ENCODE measurements around the gene SPECC1L. TPM values are rescaled to one million over a fixed set of nuclear protein-coding genes. Genes with fewer than 3 reads are reported as not detected.

SPECC1L gene
- total RNA-seq, 1 experiment from 2014 or later: 35.1 TPM

GRCh38 chr22:24450610-24451009 is 180.0 kb downstream of the SPECC1L start:
- H3K9me3 ChIP-seq (ENCODE audit: low read length): peaks cover 5% of the 10 kb centered on the region
- DNase-seq: no peak
- no peaks in the 10 kb centered on the region for H4K20me1 ChIP-seq (ENCODE audit: insufficient read depth, low read depth, low read length)
- peaks cover 6% of the 10 kb centered on the region for H3K4me1 ChIP-seq (ENCODE audit: low read length)
- H3K27me3 ChIP-seq (ENCODE audit: low read length): no peaks in the 10 kb centered on the region
- no peak overlapping the region for H3K4me2 ChIP-seq (ENCODE audit: low read depth, low read length, poor library complexity, severe bottlenecking)
- H3K9ac ChIP-seq (ENCODE audit: low read length): no peak overlapping the region
- H3K36me3 ChIP-seq (ENCODE audit: insufficient read depth, low read length): peaks cover 9% of the 10 kb centered on the region; the same call in 1 of the 2 replicates
- H3K79me2 ChIP-seq (ENCODE audit: low read length): no peaks in the 10 kb centered on the region
- no peak overlapping the region for H3K27ac ChIP-seq (ENCODE audit: low read length)
- no peak overlapping the region for H3K4me3 ChIP-seq (ENCODE audit: low read length)
- H3K9me2 ChIP-seq (replicated peaks; ENCODE audit: insufficient read depth, low read length): no peaks in the 10 kb centered on the region
- no peak overlapping the region for H2AFZ ChIP-seq (ENCODE audit: low read length)

GRCh38 chr22:24451162-24451561 is 180.5 kb downstream of the SPECC1L start:
- Histone ChIP-seq H3K9me2 (replicated peaks; ENCODE audit: insufficient read depth, low read length) (no peaks in the 10 kb centered on the region), H3K27ac (ENCODE audit: low read length) (no peak overlapping the region), H3K4me1 (ENCODE audit: low read length) (peaks cover 6% of the 10 kb centered on the region), H3K36me3 (ENCODE audit: insufficient read depth, low read length) (peaks cover 9% of the 10 kb centered on the region; the same call in 1 of the 2 replicates), H3K79me2 (ENCODE audit: low read length) (no peaks in the 10 kb centered on the region), H3K4me3 (ENCODE audit: low read length) (no peak overlapping the region), H3K9me3 (ENCODE audit: low read length) (peaks cover 5% of the 10 kb centered on the region), H3K9ac (ENCODE audit: low read length) (no peak overlapping the region), H4K20me1 (ENCODE audit: insufficient read depth, low read depth, low read length) (no peaks in the 10 kb centered on the region), H3K27me3 (ENCODE audit: low read length) (no peaks in the 10 kb centered on the region), H3K4me2 (ENCODE audit: low read depth, low read length, poor library complexity, severe bottlenecking) (no peak overlapping the region), H2AFZ (ENCODE audit: low read length) (no peak overlapping the region)
- no peak for DNase-seq

GRCh38 chr22:24453853-24454252 is 183.2 kb downstream of the SPECC1L start:
- Histone ChIP-seq H3K4me2 (ENCODE audit: low read depth, low read length, poor library complexity, severe bottlenecking) (no peak overlapping the region), H3K79me2 (ENCODE audit: low read length) (no peaks in the 10 kb centered on the region), H2AFZ (ENCODE audit: low read length) (no peak overlapping the region), H3K4me3 (ENCODE audit: low read length) (no peak overlapping the region), H3K9ac (ENCODE audit: low read length) (no peak overlapping the region), H3K27me3 (ENCODE audit: low read length) (no peaks in the 10 kb centered on the region), H3K9me2 (replicated peaks; ENCODE audit: insufficient read depth, low read length) (no peaks in the 10 kb centered on the region), H3K27ac (ENCODE audit: low read length) (no peak overlapping the region), H3K4me1 (ENCODE audit: low read length) (peaks cover 6% of the 10 kb centered on the region), H3K36me3 (ENCODE audit: insufficient read depth, low read length) (peaks cover 9% of the 10 kb centered on the region; the same call in 1 of the 2 replicates), H3K9me3 (ENCODE audit: low read length) (peaks cover 5% of the 10 kb centered on the region), H4K20me1 (ENCODE audit: insufficient read depth, low read depth, low read length) (no peaks in the 10 kb centered on the region)
- no peak for DNase-seq

GRCh38 chr22:24455039-24455438 is 184.4 kb downstream of the SPECC1L start:
- no peaks in the 10 kb centered on the region for H4K20me1 ChIP-seq (ENCODE audit: insufficient read depth, low read depth, low read length)
- no peak overlapping the region for H3K9ac ChIP-seq (ENCODE audit: low read length)
- no peak overlapping the region for H3K4me3 ChIP-seq (ENCODE audit: low read length)
- H3K9me3 ChIP-seq (ENCODE audit: low read length): peaks cover 5% of the 10 kb centered on the region
- H3K27me3 ChIP-seq (ENCODE audit: low read length): no peaks in the 10 kb centered on the region
- no peak overlapping the region for H3K27ac ChIP-seq (ENCODE audit: low read length)
- peaks cover 9% of the 10 kb centered on the region; the same call in 1 of the 2 replicates for H3K36me3 ChIP-seq (ENCODE audit: insufficient read depth, low read length)
- peaks cover 11% of the 10 kb centered on the region for H3K4me1 ChIP-seq (ENCODE audit: low read length)
- H2AFZ ChIP-seq (ENCODE audit: low read length): no peak overlapping the region
- no peak overlapping the region for H3K4me2 ChIP-seq (ENCODE audit: low read depth, low read length, poor library complexity, severe bottlenecking)
- no peaks in the 10 kb centered on the region for H3K79me2 ChIP-seq (ENCODE audit: low read length)
- no peak for DNase-seq
- H3K9me2 ChIP-seq (replicated peaks; ENCODE audit: insufficient read depth, low read length): no peaks in the 10 kb centered on the region

GRCh38 chr22:24455751-24456426 is 185.3 kb downstream of the SPECC1L start:
- Histone ChIP-seq H3K9me3 (ENCODE audit: low read length) (peaks cover 5% of the 10 kb centered on the region), H3K27me3 (ENCODE audit: low read length) (no peaks in the 10 kb centered on the region), H3K36me3 (ENCODE audit: insufficient read depth, low read length) (peaks cover 4% of the 10 kb centered on the region; the same call in 1 of the 2 replicates), H4K20me1 (ENCODE audit: insufficient read depth, low read depth, low read length) (no peaks in the 10 kb centered on the region), H3K79me2 (ENCODE audit: low read length) (no peaks in the 10 kb centered on the region), H3K4me3 (ENCODE audit: low read length) (no peak overlapping the region), H3K4me1 (ENCODE audit: low read length) (peaks cover 9% of the 10 kb centered on the region; the same call in 1 of the 2 replicates), H3K9ac (ENCODE audit: low read length) (no peak overlapping the region), H2AFZ (ENCODE audit: low read length) (no peak overlapping the region), H3K4me2 (ENCODE audit: low read depth, low read length, poor library complexity, severe bottlenecking) (no peak overlapping the region), H3K27ac (ENCODE audit: low read length) (no peak overlapping the region), H3K9me2 (replicated peaks; ENCODE audit: insufficient read depth, low read length) (no peaks in the 10 kb centered on the region)
- no peak for DNase-seq

GRCh38 chr22:24457894-24458420 is 187.3 kb downstream of the SPECC1L start:
- Histone ChIP-seq H3K9me2 (replicated peaks; ENCODE audit: insufficient read depth, low read length) (no peaks in the 10 kb centered on the region), H4K20me1 (ENCODE audit: insufficient read depth, low read depth, low read length) (no peaks in the 10 kb centered on the region), H3K9ac (ENCODE audit: low read length) (no peak overlapping the region), H3K4me3 (ENCODE audit: low read length) (no peak overlapping the region), H3K36me3 (ENCODE audit: insufficient read depth, low read length) (no peaks in the 10 kb centered on the region), H3K9me3 (ENCODE audit: low read length) (no peaks in the 10 kb centered on the region), H3K27me3 (ENCODE audit: low read length) (no peaks in the 10 kb centered on the region), H3K4me2 (ENCODE audit: low read depth, low read length, poor library complexity, severe bottlenecking) (no peak overlapping the region), H3K4me1 (ENCODE audit: low read length) (peaks cover 12% of the 10 kb centered on the region), H3K27ac (ENCODE audit: low read length) (no peak overlapping the region), H2AFZ (ENCODE audit: low read length) (no peak overlapping the region), H3K79me2 (ENCODE audit: low read length) (no peaks in the 10 kb centered on the region)
- DNase-seq: no peak

- H4K20me1 ChIP-seq (ENCODE audit: insufficient read depth, low read depth, low read length): no peaks in the 10 kb centered on the region
- no peaks in the 10 kb centered on the region for H3K9me2 ChIP-seq (replicated peaks; ENCODE audit: insufficient read depth, low read length)
- no peak for DNase-seq
- no peaks in the 10 kb centered on the region for H3K36me3 ChIP-seq (ENCODE audit: insufficient read depth, low read length)
- H3K79me2 ChIP-seq (ENCODE audit: low read length): no peaks in the 10 kb centered on the region
- no peak overlapping the region for H3K9ac ChIP-seq (ENCODE audit: low read length)
- H3K4me1 ChIP-seq (ENCODE audit: low read length): peaks cover 24% of the 10 kb centered on the region
- no peak overlapping the region for H3K4me2 ChIP-seq (ENCODE audit: low read depth, low read length, poor library complexity, severe bottlenecking)
- H2AFZ ChIP-seq (ENCODE audit: low read length): 0 out of 2 replicates have a peak overlapping the region, but pooled peaks have one; percentile 44
- H3K9me3 ChIP-seq (ENCODE audit: low read length): no peaks in the 10 kb centered on the region
- H3K4me3 ChIP-seq (ENCODE audit: low read length): no peak overlapping the region
- H3K27me3 ChIP-seq (ENCODE audit: low read length): no peaks in the 10 kb centered on the region
- H3K27ac ChIP-seq (ENCODE audit: low read length): no peak overlapping the region
Measured at GRCh38 chr22:24459911-24460310, 189.3 kb downstream of the SPECC1L start.

GRCh38 chr22:24460418-24461089 is 189.9 kb downstream of the SPECC1L start:
- H3K79me2 ChIP-seq (ENCODE audit: low read length): no peaks in the 10 kb centered on the region
- H3K4me2 ChIP-seq (ENCODE audit: low read depth, low read length, poor library complexity, severe bottlenecking): no peak overlapping the region
- no peaks in the 10 kb centered on the region for H3K36me3 ChIP-seq (ENCODE audit: insufficient read depth, low read length)
- no peak overlapping the region for H3K27ac ChIP-seq (ENCODE audit: low read length)
- H3K9ac ChIP-seq (ENCODE audit: low read length): no peak overlapping the region
- H3K4me1 ChIP-seq (ENCODE audit: low read length): peaks cover 24% of the 10 kb centered on the region
- no peaks in the 10 kb centered on the region for H3K9me3 ChIP-seq (ENCODE audit: low read length)
- no peak for DNase-seq
- no peaks in the 10 kb centered on the region for H3K9me2 ChIP-seq (replicated peaks; ENCODE audit: insufficient read depth, low read length)
- no peaks in the 10 kb centered on the region for H4K20me1 ChIP-seq (ENCODE audit: insufficient read depth, low read depth, low read length)
- H3K4me3 ChIP-seq (ENCODE audit: low read length): no peak overlapping the region
- H2AFZ ChIP-seq (ENCODE audit: low read length): no peak overlapping the region
- H3K27me3 ChIP-seq (ENCODE audit: low read length): no peaks in the 10 kb centered on the region
